HFFc6 (cell line): ENCODE data around the gene BRD7. TPM values are rescaled to one million over a fixed set of nuclear protein-coding genes. Genes with fewer than 3 reads are reported as not detected.

Source experiments
- DNase-seq: peaks from one replicate; pipeline ENCODE4 v3.0.0-alpha.2; 2018
- H3K27ac Mint-ChIP-seq: 2 replicates; pipeline ENCODE4 v1.8.0; 2020; ENCODE audit warnings: mild to moderate bottlenecking, mixed read lengths
- H3K27me3 Mint-ChIP-seq: 2 replicates; pipeline ENCODE4 v1.8.0; 2021; ENCODE audit warnings: mild to moderate bottlenecking, moderate library complexity, mixed read lengths; ENCODE audit not compliant: insufficient read depth
- H3K36me3 Mint-ChIP-seq: 2 replicates; pipeline ENCODE4 v1.8.0; 2021; ENCODE audit warnings: low read depth, mixed read lengths
- H3K4me1 Mint-ChIP-seq: 2 replicates; pipeline ENCODE4 v1.8.0; 2020; ENCODE audit warnings: low read depth, mixed read lengths
- H3K4me3 Mint-ChIP-seq: 2 replicates; pipeline ENCODE4 v1.8.0; 2020; ENCODE audit warnings: mild to moderate bottlenecking, moderate library complexity, mixed read lengths
- H3K9me3 Mint-ChIP-seq: 2 replicates; pipeline ENCODE4 v1.8.0; 2020; ENCODE audit warnings: mild to moderate bottlenecking, mixed read lengths
- CTCF ChIP-seq: fragments of 200-600 bp; sonication (generic); IDR thresholded peaks from 2 replicates; pipeline ENCODE4 v1.5.0; 2021; ENCODE audit warnings: antibody characterized with exemption, mild to moderate bottlenecking
- total RNA-seq, 6 experiments: library from RNA; stranded (reverse); fragmentation: NEBNext Ultra II Directional; extraction: Animal tissue kit (Norgen Biotek cat#: 25700); gene quantifications; 2 replicates in 1 of 6; 3 replicates in 5 of 6; pipeline ENCODE4 v1.2.3, GENCODE V29; 2021

Gene BRD7
- total RNA-seq, 6 experiments from 2014 or later = 50.5 to 65.0 (median 63.0) TPM

- peaks cover 7% of the 10 kb centered on the region for H3K4me1 Mint-ChIP-seq
- no peak for DNase-seq
- H3K27ac Mint-ChIP-seq = no peak overlapping the region
- no peak for TF ChIP-seq CTCF
- no peaks in the 10 kb centered on the region for H3K9me3 Mint-ChIP-seq
- peaks cover 2% of the 10 kb centered on the region; the same call in 1 of the 2 replicates for H3K27me3 Mint-ChIP-seq
- H3K4me3 Mint-ChIP-seq = no peak overlapping the region
- 0 out of 2 replicates have a peak, but pooled peaks cover 1% of the 10 kb centered on the region for H3K36me3 Mint-ChIP-seq
Measured at GRCh38 chr16:50272111-50272571, 96.6 kb downstream of the BRD7 start.

GRCh38 chr16:50271148-50272041, 97.4 kb downstream of the BRD7 start:
- Mint-ChIP-seq H3K27ac (no peak overlapping the region; the same call in 1 of the 2 replicates), H3K4me1 (peaks cover 15% of the 10 kb centered on the region), H3K27me3 (peaks cover 4% of the 10 kb centered on the region; the same call in 1 of the 2 replicates), H3K4me3 (no peak overlapping the region), H3K36me3 (no peaks in the 10 kb centered on the region), H3K9me3 (no peaks in the 10 kb centered on the region)
- no peak for TF ChIP-seq CTCF
- no peak for DNase-seq

GRCh38 chr16:50270510-50271147, 98.2 kb downstream of the BRD7 start:
- Mint-ChIP-seq H3K36me3 (no peaks in the 10 kb centered on the region), H3K4me1 (peaks cover 22% of the 10 kb centered on the region), H3K9me3 (no peaks in the 10 kb centered on the region), H3K27ac (no peak overlapping the region), H3K4me3 (no peak overlapping the region), H3K27me3 (peaks cover 4% of the 10 kb centered on the region; the same call in 1 of the 2 replicates)
- no peak for TF ChIP-seq CTCF
- no peak for DNase-seq

GRCh38 chr16:50269769-50270509, 98.8 kb downstream of the BRD7 start:
- no peak for TF ChIP-seq CTCF
- H3K9me3 Mint-ChIP-seq = no peaks in the 10 kb centered on the region
- no peaks in the 10 kb centered on the region for H3K36me3 Mint-ChIP-seq
- no peak overlapping the region for H3K27ac Mint-ChIP-seq
- peaks cover 29% of the 10 kb centered on the region for H3K4me1 Mint-ChIP-seq
- no peak for DNase-seq
- peaks cover 6% of the 10 kb centered on the region; the same call in 1 of the 2 replicates for H3K27me3 Mint-ChIP-seq
- H3K4me3 Mint-ChIP-seq = no peak overlapping the region

- DNase-seq = no peak
- H3K9me3 Mint-ChIP-seq = no peaks in the 10 kb centered on the region
- no peak overlapping the region for H3K4me3 Mint-ChIP-seq
- H3K27ac Mint-ChIP-seq = no peak overlapping the region
- peaks cover 37% of the 10 kb centered on the region for H3K4me1 Mint-ChIP-seq
- H3K36me3 Mint-ChIP-seq = no peaks in the 10 kb centered on the region
- no peak for TF ChIP-seq CTCF
- peaks cover 6% of the 10 kb centered on the region; the same call in 1 of the 2 replicates for H3K27me3 Mint-ChIP-seq
Measured at GRCh38 chr16:50269061-50269705, 99.6 kb downstream of the BRD7 start.
